H1 (cell line): ENCODE results near the gene CALD1. TPM values are rescaled to one million over a fixed set of nuclear protein-coding genes. Genes with fewer than 3 reads are reported as not detected.

Experiments used
- CTCF ChIA-PET: fragments of 300-600 bp; sonication (Branson Sonifier 250); formaldehyde crosslinking; loops from one replicate; lab custom pipeline; 2021; ENCODE audit not compliant: partially characterized antibody; lab: Charles Lee
- POLR2A ChIA-PET: fragments of 300-600 bp; sonication (Branson Sonifier 250); formaldehyde crosslinking; loops from one replicate; lab custom pipeline; 2021; ENCODE audit warnings: inconsistent platforms; ENCODE audit not compliant: partially characterized antibody; lab: Charles Lee
- DNase-seq, 2 experiments: peaks; one replicate each; pipeline versions ENCODE4 v3.0.0 to v3.0.0-alpha.2; 2010 to 2022; ENCODE audit warnings: low spot score in 2 of 2, low read depth in 1 of 2, mixed read lengths in 1 of 2
- FAIRE-seq: peaks from 2 replicates; lab custom pipeline; 2011; peaks lifted over from hg19 to GRCh38; lab: Jason Lieb, UNC
- H2AFZ ChIP-seq: 2 replicates; pipeline ENCODE4 v1.8.1; 2012; ENCODE audit warnings: low read length, inconsistent platforms
- H2AK5ac ChIP-seq: 2 replicates; pipeline ENCODE4 v1.6.1; 2013; ENCODE audit warnings: low read depth, low read length
- H2BK120ac ChIP-seq: replicated peaks from 2 replicates; pipeline ENCODE3; 2013; ENCODE audit warnings: low read depth, low read length, inconsistent platforms
- H2BK12ac ChIP-seq: 2 replicates; pipeline ENCODE4 v1.6.1; 2013; ENCODE audit warnings: low read depth, low read length
- H2BK15ac ChIP-seq: 2 replicates; pipeline ENCODE4 v1.6.1; 2013; ENCODE audit warnings: low read length
- H2BK20ac ChIP-seq: 2 replicates; pipeline ENCODE4 v1.6.1; 2013; ENCODE audit warnings: low read length
- H2BK5ac ChIP-seq: 2 replicates; pipeline ENCODE4 v1.6.1; 2013; ENCODE audit warnings: low read depth, low read length
- H3K14ac ChIP-seq: 2 replicates; pipeline ENCODE4 v1.6.1; 2013; ENCODE audit warnings: inconsistent platforms; ENCODE audit not compliant: insufficient read length
- H3K18ac ChIP-seq: 2 replicates; pipeline ENCODE4 v1.6.1; 2013; ENCODE audit warnings: low read length; ENCODE audit errors: extremely low read depth
- H3K23ac ChIP-seq: 2 replicates; pipeline ENCODE4 v1.6.1; 2013; ENCODE audit warnings: inconsistent platforms; ENCODE audit not compliant: insufficient read length
- H3K23me2 ChIP-seq: 2 replicates; pipeline ENCODE4 v1.6.1; 2013; ENCODE audit warnings: low read depth, low read length
- H3K27ac ChIP-seq: 2 replicates; pipeline ENCODE4 v1.6.1; 2011; ENCODE audit warnings: low read depth, low read length, inconsistent platforms
- H3K27me3 ChIP-seq, 4 experiments: replicated peaks in 1 of 4; 1 replicate in 1 of 4; 2 replicates in 3 of 4; pipeline versions ENCODE4 v1.6.1 to v1.8.1; 2011 to 2013; ENCODE audit warnings: low read length in 3 of 4, mild to moderate bottlenecking in 3 of 4, inconsistent platforms in 2 of 4, mixed read lengths in 2 of 4, moderate library complexity in 1 of 4; ENCODE audit not compliant: control insufficient read depth in 3 of 4, insufficient read depth in 3 of 4; ENCODE audit errors: extremely low read depth in 1 of 4
- H3K36me3 ChIP-seq, 4 experiments: 2 replicates each; pipeline versions ENCODE4 v1.6.1 to v1.8.1; 2011 to 2013; ENCODE audit warnings: mild to moderate bottlenecking in 4 of 4, low read length in 3 of 4, moderate library complexity in 2 of 4, control low read depth in 1 of 4, inconsistent platforms in 1 of 4; ENCODE audit not compliant: insufficient read depth in 4 of 4, control insufficient read depth in 2 of 4
- H3K4ac ChIP-seq: replicated peaks from 2 replicates; pipeline ENCODE3; 2013; ENCODE audit warnings: low read length, low read depth, mixed read lengths, inconsistent platforms; ENCODE audit not compliant: insufficient read length
- H3K4me1 ChIP-seq, 4 experiments: replicated peaks in 1 of 4; 1 replicate in 1 of 4; 2 replicates in 3 of 4; pipeline versions ENCODE4 v1.6.1 to v1.8.1; 2011 to 2013; ENCODE audit warnings: low read length in 3 of 4, inconsistent platforms in 2 of 4, mixed read lengths in 1 of 4; ENCODE audit not compliant: insufficient read depth in 4 of 4, control insufficient read depth in 3 of 4
- H3K4me2 ChIP-seq, 2 experiments: 2 replicates each; pipeline versions ENCODE4 v1.6.1 to v1.8.1; 2011 to 2013; ENCODE audit warnings: low read depth in 2 of 2, low read length in 2 of 2, control low read depth in 1 of 2, inconsistent platforms in 1 of 2, mild to moderate bottlenecking in 1 of 2; ENCODE audit not compliant: insufficient read depth in 1 of 2
- H3K4me3 ChIP-seq, 4 experiments: fragments of 200-600, 300-600 bp in 1 of 4; sonication (generic), shearing (Covaris generic), sonication (Bioruptor Twin) in 1 of 4; 2 replicates each; pipeline versions ENCODE4 v1.5.1 to v1.8.1; 2011 to 2016; ENCODE audit warnings: low read length in 4 of 4, low read depth in 3 of 4, control low read depth in 2 of 4, inconsistent platforms in 2 of 4, mild to moderate bottlenecking in 2 of 4, mixed read lengths in 1 of 4, moderate library complexity in 1 of 4; ENCODE audit not compliant: insufficient read depth in 2 of 4; ENCODE audit errors: extremely low read depth in 1 of 4
- H3K56ac ChIP-seq: replicated peaks from 2 replicates; pipeline ENCODE3; 2013; ENCODE audit warnings: low read depth, mild to moderate bottlenecking, mixed read lengths, low read length, inconsistent platforms; ENCODE audit not compliant: insufficient read length
- H3K79me1 ChIP-seq: 2 replicates; pipeline ENCODE4 v1.6.1; 2013; ENCODE audit warnings: low read depth, low read length, control low read depth
- H3K79me2 ChIP-seq, 2 experiments: 2 replicates each; pipeline versions ENCODE4 v1.6.1 to v1.8.1; 2012 to 2013; ENCODE audit warnings: low read length in 2 of 2, mild to moderate bottlenecking in 2 of 2, inconsistent platforms in 1 of 2; ENCODE audit not compliant: insufficient read depth in 2 of 2, control insufficient read depth in 1 of 2
- H3K9ac ChIP-seq, 4 experiments: replicated peaks in 1 of 4; 1 replicate in 1 of 4; 2 replicates in 3 of 4; pipeline versions ENCODE4 v1.6.1 to v1.8.1; 2011 to 2013; ENCODE audit warnings: low read depth in 3 of 4, low read length in 3 of 4, control low read depth in 2 of 4, mild to moderate bottlenecking in 2 of 4, moderate library complexity in 2 of 4, inconsistent platforms in 1 of 4; ENCODE audit errors: extremely low read depth in 1 of 4
- H3K9me3 ChIP-seq, 2 experiments: 2 replicates each; pipeline versions ENCODE4 v1.6.1 to v1.8.1; 2012 to 2013; ENCODE audit warnings: mild to moderate bottlenecking in 2 of 2, moderate library complexity in 2 of 2, control low read depth in 1 of 2, inconsistent platforms in 1 of 2, low read depth in 1 of 2, low read length in 1 of 2, mixed read lengths in 1 of 2; ENCODE audit not compliant: insufficient read depth in 2 of 2
- H4K20me1 ChIP-seq, 2 experiments: replicated peaks in 1 of 2; 2 replicates each; pipeline versions ENCODE3 to v1.8.1; 2011 to 2013; ENCODE audit warnings: inconsistent platforms in 2 of 2, low read length in 2 of 2, mild to moderate bottlenecking in 1 of 2; ENCODE audit not compliant: insufficient read depth in 2 of 2, control insufficient read depth in 1 of 2
- H4K5ac ChIP-seq: 2 replicates; pipeline ENCODE4 v1.6.1; 2013; ENCODE audit warnings: low read length, low read depth, mixed read lengths, inconsistent platforms; ENCODE audit not compliant: insufficient read length
- H4K8ac ChIP-seq: 2 replicates; pipeline ENCODE4 v1.8.0; 2013; ENCODE audit warnings: mild to moderate bottlenecking, moderate library complexity, low read length, inconsistent platforms; ENCODE audit not compliant: insufficient read depth; ENCODE audit errors: extremely low read depth
- H4K91ac ChIP-seq: replicated peaks from 2 replicates; pipeline ENCODE3; 2013; ENCODE audit warnings: low read length, mixed read lengths, inconsistent platforms; ENCODE audit not compliant: insufficient read length
- SIRT6 ChIP-seq: IDR thresholded peaks from one replicate; pipeline ENCODE4 v1.7.1; 2012; ENCODE audit warnings: low read length, inconsistent platforms
- USF2 ChIP-seq: IDR thresholded peaks from 2 replicates; pipeline ENCODE4 v1.6.1; 2011; ENCODE audit warnings: low read length, improper control_type of control experiment
- ZNF274 ChIP-seq: IDR thresholded peaks from 2 replicates; pipeline ENCODE4 v1.7.0; 2012; ENCODE audit warnings: low read length, borderline replicate concordance; ENCODE audit errors: extremely low read depth
- WGBS, 2 experiments: shearing (Covaris generic) in 1 of 2; methylation state at CpG; one replicate each; pipeline versions ENCODE4 v1.1.6 to v1.1.7; 2013 to 2015; ENCODE audit warnings: low lambda C conversion rate in 2 of 2, mixed read lengths in 2 of 2, inconsistent platforms in 1 of 2, low coverage in 1 of 2, missing lambda C conversion rate in 1 of 2; ENCODE audit not compliant: insufficient replicate concordance in 2 of 2, insufficient coverage in 1 of 2, insufficient read length in 1 of 2; ENCODE audit errors: extremely low coverage in 1 of 2, missing lambda C conversion rate in 1 of 2; 5-methylcytosine and 5-hydroxymethylcytosine counted together
- polyA plus RNA-seq, 7 experiments: library from polyadenylated mRNA; depleted of rRNA in 3 of 7; stranded (reverse) in 5 of 7; unstranded in 2 of 7; fragments of >200 nt in 5 of 7; fragments of 200-250 nt in 2 of 7; gene quantifications; 1 replicate in 5 of 7; 2 replicates in 1 of 7; 4 replicates in 1 of 7; pipeline versions ENCODE4 v1.2.1 to v1.2.3, GENCODE V29; 2011 to 2013; ENCODE audit warnings: missing spikeins in 2 of 7, mixed read lengths in 2 of 7
- total RNA-seq: library from RNA; stranded (reverse); fragmentation: NEBNext Ultra II Directional; extraction: Animal tissue kit (Norgen Biotek cat#: 25700); gene quantifications from 2 replicates; pipeline ENCODE4 v1.2.1, GENCODE V29; 2021
- TF ChIP-seq, protein P1 (sequence below): IDR thresholded peaks from 2 replicates; pipeline ENCODE4 v1.6.1; 2012; ENCODE audit warnings: inconsistent platforms

The CALD1 gene
- total and polyA plus RNA-seq, 2 of the 8 experiments (the other 6 are each of a cell fraction or from before 2014, with no cell fraction given) = 34.3 to 177 TPM

GRCh38 chr7:134999136-134999535, 219.7 kb downstream of the CALD1 start:
- no peaks in the 10 kb centered on the region for H3K4me1 ChIP-seq
- ChIA-PET POLR2A (no interaction called here), CTCF (interaction anchor here (1.0 kb wide), 1 partner anchor 116 kb away, joined by 3 read pairs; no protein-coding TSS in a partner anchor)
- H2AFZ ChIP-seq = no peak overlapping the region
- H3K79me2 ChIP-seq = no peaks in the 10 kb centered on the region
- no peak overlapping the region for H4K5ac ChIP-seq
- TF ChIP-seq SIRT6 = no peak
- no peak for TF ChIP-seq ZNF274
- TF ChIP-seq, protein P1, sequence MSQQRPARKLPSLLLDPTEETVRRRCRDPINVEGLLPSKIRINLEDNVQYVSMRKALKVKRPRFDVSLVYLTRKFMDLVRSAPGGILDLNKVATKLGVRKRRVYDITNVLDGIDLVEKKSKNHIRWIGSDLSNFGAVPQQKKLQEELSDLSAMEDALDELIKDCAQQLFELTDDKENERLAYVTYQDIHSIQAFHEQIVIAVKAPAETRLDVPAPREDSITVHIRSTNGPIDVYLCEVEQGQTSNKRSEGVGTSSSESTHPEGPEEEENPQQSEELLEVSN = no peak
- TF ChIP-seq USF2 = no peak
- no peak overlapping the region for H2BK15ac ChIP-seq
- no peak overlapping the region for H2BK20ac ChIP-seq
- H3K23me2 ChIP-seq = no peaks in the 10 kb centered on the region
- H3K9me3 ChIP-seq = no peaks in the 10 kb centered on the region
- H3K27ac ChIP-seq = no peak overlapping the region
- WGBS, 2 experiments = 85% methylated on average over 3 of the region's 3 CpGs; no CpG with 5 or more reads in 1 of the 2 experiments
- no peak overlapping the region for H2BK12ac ChIP-seq
- H2BK5ac ChIP-seq = no peak overlapping the region
- no peak overlapping the region for H2AK5ac ChIP-seq
- H3K4me3 ChIP-seq = no peak overlapping the region
- H3K9ac ChIP-seq = no peak overlapping the region
- DNase-seq (no peak), FAIRE-seq (no peak)
- peaks cover 0 to 12% (median 3%) of the 10 kb centered on the region in 4 experiments; a peak in 5 of 8 replicates for H3K36me3 ChIP-seq
- H4K20me1 ChIP-seq = no peaks in the 10 kb centered on the region
- H3K4ac ChIP-seq = no peak overlapping the region
- H2BK120ac ChIP-seq = no peak overlapping the region
- no peaks in the 10 kb centered on the region; a peak in 1 of 7 replicates for H3K27me3 ChIP-seq
- H3K56ac ChIP-seq = no peak overlapping the region
- H3K23ac ChIP-seq = no peak overlapping the region
- H4K91ac ChIP-seq = no peak overlapping the region
- H3K79me1 ChIP-seq = no peaks in the 10 kb centered on the region
- H3K18ac ChIP-seq = no peak overlapping the region
- no peak overlapping the region for H3K4me2 ChIP-seq
- H4K8ac ChIP-seq = no peak overlapping the region
- H3K14ac ChIP-seq = no peak overlapping the region
